Airway epithelial cell (primary cell): ENCODE measurements around the gene SNRPD2. TPM values are rescaled to one million over a fixed set of nuclear protein-coding genes. Genes with fewer than 3 reads are reported as not detected.

ENCODE experiments used
- total RNA-seq: library from RNA; depleted of rRNA; stranded (reverse); fragments of >200 nt; gene quantifications from 2 replicates; pipeline ENCODE4 v1.2.3, GENCODE V29; 2015

SNRPD2 gene
- total RNA-seq, result 333 and 378 TPM in 2 replicates

DNA sequence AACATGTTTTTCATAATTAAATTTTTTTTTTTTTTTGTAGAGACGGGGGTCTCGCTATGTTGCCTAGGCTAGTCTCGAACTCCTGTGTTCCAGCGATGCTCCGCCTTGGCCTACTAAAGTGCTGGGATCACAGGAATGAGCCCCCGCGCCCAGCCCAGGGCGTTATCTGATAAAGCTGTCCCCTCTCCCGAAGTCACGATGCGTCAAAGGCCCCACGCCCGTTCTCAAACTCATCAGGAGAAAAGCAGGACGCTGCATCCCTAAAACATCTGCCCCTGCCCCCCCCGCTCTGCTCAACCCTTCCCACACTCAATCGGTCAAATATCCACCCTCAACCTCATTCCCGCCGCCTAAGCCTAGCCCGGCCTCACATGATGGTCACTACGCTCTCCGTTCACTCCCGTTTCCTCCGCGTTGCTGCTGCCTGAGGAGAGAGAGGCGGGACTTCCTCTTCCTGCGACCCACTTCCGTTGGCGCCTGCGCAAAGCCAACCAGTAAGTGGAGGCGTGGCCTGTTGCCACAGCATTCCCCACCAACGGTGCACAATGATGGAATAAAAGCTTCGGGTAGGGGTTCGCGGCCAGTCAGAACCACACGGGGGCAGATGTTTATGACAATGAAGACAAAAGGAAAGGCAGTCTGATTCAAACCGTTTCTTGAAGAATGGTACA, at the start of gene SNRPD2:
Gene SNRPD2 (minus strand): TSS at position 438 of the 671 bp plus-strand sequence. CDS start 65 bp downstream, at position 373.

DNA sequence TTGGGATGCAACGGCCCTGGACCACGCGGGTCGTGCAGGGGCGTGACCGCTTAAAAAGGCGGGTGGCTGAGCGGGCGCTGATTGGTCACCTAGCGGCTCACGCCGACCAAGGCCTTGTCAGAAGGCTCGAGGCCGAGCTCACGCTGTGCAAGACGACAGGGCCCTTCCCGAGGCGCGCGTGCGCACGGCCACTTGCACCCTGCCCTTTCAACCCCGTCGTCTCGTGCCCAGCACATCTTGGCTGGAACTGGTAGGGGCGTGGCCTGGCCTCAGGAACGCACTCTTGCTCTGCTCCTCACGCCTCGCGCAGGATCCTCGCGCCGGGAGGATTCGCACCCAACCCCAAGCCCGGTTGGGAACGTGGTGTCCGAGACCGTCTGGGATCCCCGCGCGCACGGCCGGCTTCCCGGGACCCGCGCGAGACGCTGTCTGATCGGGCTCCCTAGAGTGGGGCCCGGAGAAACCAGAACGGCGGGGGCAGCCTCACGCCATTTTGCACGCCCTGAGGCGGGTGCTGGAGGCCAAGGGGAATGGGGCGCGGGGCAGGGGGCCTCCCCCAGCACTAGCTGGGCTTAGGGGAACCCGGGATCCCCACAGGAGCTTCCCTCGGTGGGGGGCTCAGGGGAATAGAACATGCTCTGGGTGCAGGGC, 41.5 kb upstream of the SNRPD2 start, which contains the start of gene MEIOSIN:
Gene MEIOSIN (plus strand): TSS at position 280 of the 651 bp plus-strand sequence. CDS start 1,938 bp downstream, outside the sequence.

DNA sequence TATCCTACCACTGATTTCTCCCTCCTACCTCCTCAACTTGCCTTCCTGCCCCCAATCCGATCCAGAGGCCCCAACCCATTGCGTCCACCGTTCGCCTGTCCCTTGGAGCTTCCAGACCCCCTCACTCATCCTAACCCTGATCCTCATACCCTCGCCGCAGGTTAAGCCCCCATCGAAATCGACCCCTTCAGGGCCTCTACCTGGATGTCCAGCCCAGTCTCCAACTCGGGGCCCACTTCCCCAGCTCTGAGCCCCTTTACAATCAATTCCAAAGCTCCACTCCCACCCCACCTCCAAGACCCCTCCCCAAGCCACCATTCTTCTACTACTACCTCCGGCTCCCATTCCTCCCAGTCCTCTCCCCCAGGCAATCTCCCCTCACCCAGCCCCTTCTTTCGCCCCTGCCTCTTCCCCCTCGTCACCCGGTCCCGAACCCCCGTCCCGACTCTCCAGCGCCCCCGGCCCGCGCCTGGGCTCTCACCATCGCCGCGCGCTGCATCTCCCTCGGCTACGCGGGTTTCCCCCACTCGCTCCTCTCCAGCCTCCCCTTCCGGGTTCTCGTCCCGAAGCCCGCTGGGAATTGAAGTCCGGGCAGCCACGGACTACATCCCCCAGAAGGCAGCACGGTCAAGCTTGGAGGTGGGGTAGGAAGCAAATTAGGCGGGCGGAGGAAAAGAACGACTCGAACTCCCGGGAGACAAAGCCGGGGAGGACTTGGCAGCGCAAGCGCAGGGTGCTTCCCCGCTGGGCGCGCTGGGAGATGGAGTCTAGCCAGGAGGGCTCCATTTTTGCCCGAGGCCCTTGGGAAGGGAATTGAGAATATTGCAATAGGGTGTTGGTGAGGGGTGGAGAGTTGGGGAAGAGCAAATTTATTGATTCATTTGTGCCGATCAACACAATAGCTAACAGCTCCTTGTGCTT, 38.9 kb upstream of the SNRPD2 start, which contains the start of gene FBXO46:
Gene FBXO46 (minus strand): TSS at position 529 of the 921 bp plus-strand sequence. CDS start 17,401 bp downstream, outside the sequence.

DNA sequence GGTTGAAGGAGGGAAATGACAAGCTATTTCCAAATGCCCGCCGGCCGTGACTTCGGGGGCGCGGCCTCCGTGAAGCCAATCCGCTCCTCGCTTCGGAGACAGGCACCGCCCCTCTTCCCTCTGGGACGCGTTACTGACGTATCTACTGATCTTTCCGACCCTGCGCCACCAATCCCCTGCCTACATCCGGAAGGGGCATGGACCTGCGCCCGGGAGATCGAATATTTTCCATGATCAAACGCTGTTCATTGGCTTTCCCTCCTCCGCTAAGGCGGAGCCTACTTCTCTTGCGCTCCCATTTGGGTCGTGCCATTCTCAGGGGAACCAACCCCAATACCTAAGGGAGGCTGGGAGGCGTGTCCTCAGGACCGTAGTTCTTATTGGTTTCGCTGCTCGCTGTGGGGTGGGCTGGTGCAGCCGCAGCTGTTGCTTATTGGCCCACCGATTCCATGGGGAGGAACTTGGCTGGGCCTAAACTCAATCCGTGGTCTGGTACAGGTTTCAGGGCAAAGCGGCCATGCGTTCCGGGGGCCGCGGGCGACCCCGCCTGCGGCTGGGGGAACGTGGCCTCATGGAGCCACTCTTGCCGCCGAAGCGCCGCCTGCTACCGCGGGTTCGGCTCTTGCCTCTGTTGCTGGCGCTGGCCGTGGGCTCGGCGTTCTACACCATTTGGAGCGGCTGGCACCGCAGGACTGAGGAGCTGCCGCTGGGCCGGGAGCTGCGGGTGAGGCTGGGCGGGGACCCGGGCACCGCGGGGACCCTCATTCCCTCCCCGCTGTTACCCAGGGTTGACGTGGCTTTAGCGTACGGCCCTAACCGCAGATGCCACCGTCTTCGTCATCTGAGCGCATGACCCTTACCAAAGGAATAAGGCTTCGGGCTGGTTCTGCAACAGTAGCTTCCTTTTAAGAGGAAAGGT, 693 bp upstream of the SNRPD2 start, which contains the start of gene QPCTL:
Gene QPCTL (plus strand): TSS at position 480 of the 919 bp plus-strand sequence. CDS start 38 bp downstream, at position 518.

GRCh38 chr19:45667620-45668341, 24.0 kb downstream of the SNRPD2 start, which contains the start of gene GIPR:
GIPR (plus strand) TSS chr19:45668221; CDS start chr19:45669521, 1,300 bp downstream.

DNA sequence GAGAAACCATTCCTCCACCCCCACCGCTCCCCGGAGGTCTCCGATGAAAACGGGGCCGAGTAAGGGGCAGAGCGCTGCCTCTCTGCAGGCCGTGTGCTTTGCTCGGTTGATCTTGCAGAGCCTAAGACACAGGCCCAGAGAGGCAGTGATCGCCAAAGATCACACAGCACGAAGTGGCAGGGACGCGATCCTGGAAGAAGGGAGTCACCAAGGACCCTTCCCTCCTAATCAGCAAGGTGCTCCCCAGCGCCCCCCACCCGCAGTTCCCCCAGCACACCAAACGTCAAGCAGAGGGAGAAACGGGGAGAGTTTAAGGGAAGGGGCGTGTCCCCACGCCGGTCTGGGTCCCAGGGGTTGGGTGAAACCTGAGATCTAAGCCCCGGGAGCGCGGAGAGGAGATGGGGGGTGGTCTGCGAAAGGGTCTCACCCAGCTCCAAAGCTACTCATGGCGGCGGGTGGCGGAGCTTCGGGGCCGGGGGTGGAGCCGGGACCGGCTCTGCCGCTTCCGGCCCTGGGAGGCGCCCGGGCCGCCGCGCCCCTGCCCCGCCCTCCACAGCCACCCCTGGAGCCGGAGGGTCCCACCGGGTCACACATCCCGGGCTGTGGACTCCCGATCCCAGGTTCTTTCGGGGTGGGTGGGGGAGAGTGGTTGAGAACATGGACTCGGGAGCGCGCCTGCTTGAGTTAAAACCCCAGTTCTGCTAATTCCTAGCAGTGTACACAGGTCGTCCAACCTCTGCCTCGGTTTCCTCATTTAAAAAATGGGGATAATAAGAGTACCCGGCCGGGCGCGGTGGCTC, 52.6 kb downstream of the SNRPD2 start, which contains the start of gene EML2:
Gene EML2 (minus strand): TSS at position 468 of the 800 bp plus-strand sequence. CDS start 21 bp downstream, at position 447.

Other genes starting within 250 kb of the SNRPD2 start
- gene FOSB, start 224.0 kb downstream of the SNRPD2 start, total RNA-seq, result 17.5 and 19.0 TPM in 2 replicates
- 7.1 and 10.5 TPM in 2 replicates for gene RTN2, start 194.9 kb downstream of the SNRPD2 start, total RNA-seq
- gene PPM1N, start 193.5 kb downstream of the SNRPD2 start, total RNA-seq, result 3.0 and 3.9 TPM in 2 replicates
- 130 and 137 TPM in 2 replicates for gene VASP, start 184.5 kb downstream of the SNRPD2 start, total RNA-seq
- gene OPA3, start 107.2 kb downstream of the SNRPD2 start, total RNA-seq, result 11.7 and 13.1 TPM in 2 replicates
- gene GPR4, start 89.7 kb downstream of the SNRPD2 start, total RNA-seq, result not detected in 2 replicates
- gene EML2, start 52.6 kb downstream of the SNRPD2 start, total RNA-seq, result 54.8 and 64.7 TPM in 2 replicates
- gene GIPR, start 23.7 kb downstream of the SNRPD2 start, total RNA-seq, result 1.2 and 3.7 TPM in 2 replicates
- 22.2 and 27.9 TPM in 2 replicates for gene QPCTL, start 713 bp upstream of the SNRPD2 start, total RNA-seq
- 15.8 and 19.8 TPM in 2 replicates for gene FBXO46, start 38.9 kb upstream of the SNRPD2 start, total RNA-seq
- not detected in 2 replicates for gene MEIOSIN, start 41.5 kb upstream of the SNRPD2 start, total RNA-seq
- 10.5 and 11.7 TPM in 2 replicates for gene SIX5, start 77.3 kb upstream of the SNRPD2 start, total RNA-seq
- gene DMPK, start 90.5 kb upstream of the SNRPD2 start, total RNA-seq, result 5.2 and 6.8 TPM in 2 replicates
- gene DMWD, start 100.9 kb upstream of the SNRPD2 start, total RNA-seq, result 20.0 and 24.5 TPM in 2 replicates
- gene RSPH6A, start 123.4 kb upstream of the SNRPD2 start, total RNA-seq, result not detected in 2 replicates
- 30.1 and 37.5 TPM in 2 replicates for gene SYMPK, start 171.2 kb upstream of the SNRPD2 start, total RNA-seq
- not detected in 2 replicates for gene FOXA3, start 172.4 kb upstream of the SNRPD2 start, total RNA-seq
- 25.5 and 28.0 TPM in 2 replicates for gene IRF2BP1, start 194.2 kb upstream of the SNRPD2 start, total RNA-seq
- gene MYPOP, start 210.7 kb upstream of the SNRPD2 start, total RNA-seq, result 1.2 and 3.2 TPM in 2 replicates
- not detected in 2 replicates for gene NANOS2, start 222.8 kb upstream of the SNRPD2 start, total RNA-seq